ENCODE data around the gene PTTG2. TPM values are rescaled to one million over a fixed set of nuclear protein-coding genes. Genes with fewer than 3 reads are reported as not detected.

The PTTG2 gene
- total RNA-seq, 4 donors from 2014 or later: 0.71 to 5.8 (median 1.5) TPM

DNA sequence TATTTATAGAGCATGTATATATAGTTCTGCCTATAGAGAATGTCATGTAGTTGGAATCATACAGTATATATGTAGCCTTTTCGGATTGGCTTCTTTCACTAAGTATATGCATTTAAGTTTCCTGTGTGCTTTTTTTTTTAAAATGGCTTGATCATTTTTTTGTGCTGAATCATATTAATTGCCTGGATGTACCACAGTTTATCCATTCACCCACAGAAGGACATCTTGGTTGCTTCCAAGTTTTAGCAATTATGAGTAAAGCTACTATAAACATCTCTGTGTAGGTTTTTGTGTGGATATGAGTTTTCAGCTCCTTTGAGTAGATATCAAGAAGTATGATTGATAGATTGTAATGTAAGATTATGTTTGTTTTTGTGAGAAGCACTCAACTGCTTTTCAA is 23.8 kb downstream of the PTTG2 start:
- Histone ChIP-seq H3K4me1 (peaks cover 38 to 77% (median 62%) of the 10 kb centered on the region in 4 donors), H3K27me3 (no peaks in the 10 kb centered on the region), H3K9me3 (no peaks in the 10 kb centered on the region), H3K4me3 (no peak overlapping the region), H3K36me3 (no peaks in the 10 kb centered on the region), H3K27ac (replicated peaks in 1 of 4) (peak overlapping the region in 3 of 4 donors; percentile 55 to 78 (median 61))
- WGBS: 91% methylated on average over 1 of the region's 1 CpG
- DNase-seq (ENCODE audit: extremely low spot score): no peak
- intact Hi-C loops (cut with DNase I): no loop called here
- no peak for TF ChIP-seq POLR2AphosphoS5 (IDR thresholded peaks at IDR 0.05)
- TF ChIP-seq, protein P1, sequence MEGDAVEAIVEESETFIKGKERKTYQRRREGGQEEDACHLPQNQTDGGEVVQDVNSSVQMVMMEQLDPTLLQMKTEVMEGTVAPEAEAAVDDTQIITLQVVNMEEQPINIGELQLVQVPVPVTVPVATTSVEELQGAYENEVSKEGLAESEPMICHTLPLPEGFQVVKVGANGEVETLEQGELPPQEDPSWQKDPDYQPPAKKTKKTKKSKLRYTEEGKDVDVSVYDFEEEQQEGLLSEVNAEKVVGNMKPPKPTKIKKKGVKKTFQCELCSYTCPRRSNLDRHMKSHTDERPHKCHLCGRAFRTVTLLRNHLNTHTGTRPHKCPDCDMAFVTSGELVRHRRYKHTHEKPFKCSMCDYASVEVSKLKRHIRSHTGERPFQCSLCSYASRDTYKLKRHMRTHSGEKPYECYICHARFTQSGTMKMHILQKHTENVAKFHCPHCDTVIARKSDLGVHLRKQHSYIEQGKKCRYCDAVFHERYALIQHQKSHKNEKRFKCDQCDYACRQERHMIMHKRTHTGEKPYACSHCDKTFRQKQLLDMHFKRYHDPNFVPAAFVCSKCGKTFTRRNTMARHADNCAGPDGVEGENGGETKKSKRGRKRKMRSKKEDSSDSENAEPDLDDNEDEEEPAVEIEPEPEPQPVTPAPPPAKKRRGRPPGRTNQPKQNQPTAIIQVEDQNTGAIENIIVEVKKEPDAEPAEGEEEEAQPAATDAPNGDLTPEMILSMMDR (IDR thresholded peaks at IDR 0.05): no peak

DNA sequence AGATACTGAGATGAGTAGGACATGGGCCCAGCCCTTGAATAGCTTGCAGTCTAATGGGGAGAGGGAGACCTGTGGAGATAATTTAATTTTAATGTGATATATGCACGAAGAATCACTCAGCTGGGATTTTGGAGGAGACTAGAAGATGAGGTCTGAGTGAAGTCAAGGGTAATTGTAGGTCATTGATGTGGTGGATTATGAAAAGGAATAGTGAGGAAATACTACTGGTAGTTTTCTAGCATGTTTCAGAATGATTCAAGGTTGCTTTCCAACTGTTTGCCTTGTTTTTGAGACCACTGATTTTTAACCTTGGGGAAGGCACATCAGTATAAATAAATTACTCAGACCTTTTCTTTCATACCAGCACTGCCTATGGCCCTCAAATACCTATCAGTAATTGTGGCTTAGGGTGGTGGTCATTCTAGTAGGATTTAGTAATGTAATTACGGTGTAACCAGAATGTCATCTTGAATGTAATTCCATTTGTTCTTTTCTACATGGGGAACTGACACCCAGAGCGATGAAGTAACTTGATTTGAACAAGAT is 25.6 kb downstream of the PTTG2 start:
- Histone ChIP-seq H3K4me3 (no peak overlapping the region), H3K36me3 (no peaks in the 10 kb centered on the region), H3K9me3 (no peaks in the 10 kb centered on the region), H3K27me3 (no peaks in the 10 kb centered on the region), H3K27ac (replicated peaks in 1 of 4) (peak overlapping the region; percentile 16 to 38 (median 16)), H3K4me1 (peaks cover 48 to 77% (median 62%) of the 10 kb centered on the region in 4 donors)
- TF ChIP-seq, protein P1 (IDR thresholded peaks at IDR 0.05): no peak
- TF ChIP-seq POLR2A (IDR thresholded peaks at IDR 0.05; ENCODE audit: low read depth): no peak
- no peak for TF ChIP-seq POLR2AphosphoS5 (IDR thresholded peaks at IDR 0.05)
- TF ChIP-seq EP300 (IDR thresholded peaks at IDR 0.05): no peak
- intact Hi-C loops (cut with DNase I): no loop called here
- WGBS: 76% methylated on average over 3 of the region's 3 CpGs
- DNase-seq (ENCODE audit: extremely low spot score): no peak

DNA sequence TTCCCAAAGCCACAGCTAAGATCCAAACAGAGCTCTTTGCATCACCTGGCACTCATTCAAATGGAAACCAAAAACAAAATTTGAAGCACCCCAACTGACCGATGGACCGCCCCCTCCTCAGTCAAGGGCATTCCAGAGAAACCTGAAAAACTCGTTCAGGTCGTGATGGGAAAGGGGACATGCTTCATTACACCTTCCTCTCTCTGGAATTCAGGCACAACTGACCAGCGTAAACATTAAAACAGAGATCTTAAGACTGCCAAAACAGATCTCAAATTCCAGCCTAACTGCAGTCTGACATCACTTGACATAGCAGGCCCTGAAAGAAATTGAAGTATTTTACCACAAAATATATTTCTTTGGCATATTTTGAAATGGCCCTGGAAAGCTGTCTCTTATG is 28.5 kb downstream of the PTTG2 start:
- 71% methylated on average over 5 of the region's 5 CpGs for WGBS
- Histone ChIP-seq H3K4me3 (no peak overlapping the region), H3K36me3 (no peaks in the 10 kb centered on the region), H3K4me1 (peaks cover 37 to 65% (median 52%) of the 10 kb centered on the region in 4 donors), H3K27ac (replicated peaks in 1 of 4) (peak overlapping the region; percentile 71 to 79 (median 72)), H3K9me3 (no peaks in the 10 kb centered on the region), H3K27me3 (no peaks in the 10 kb centered on the region)
- no peak for DNase-seq (ENCODE audit: extremely low spot score)
- intact Hi-C loops (cut with DNase I): no loop called here
- TF ChIP-seq EP300 (IDR thresholded peaks at IDR 0.05): no peak
- no peak for TF ChIP-seq POLR2A (IDR thresholded peaks at IDR 0.05; ENCODE audit: low read depth)
- TF ChIP-seq POLR2AphosphoS5 (IDR thresholded peaks at IDR 0.05): no peak
- TF ChIP-seq, protein P1 (IDR thresholded peaks at IDR 0.05): no peak

DNA sequence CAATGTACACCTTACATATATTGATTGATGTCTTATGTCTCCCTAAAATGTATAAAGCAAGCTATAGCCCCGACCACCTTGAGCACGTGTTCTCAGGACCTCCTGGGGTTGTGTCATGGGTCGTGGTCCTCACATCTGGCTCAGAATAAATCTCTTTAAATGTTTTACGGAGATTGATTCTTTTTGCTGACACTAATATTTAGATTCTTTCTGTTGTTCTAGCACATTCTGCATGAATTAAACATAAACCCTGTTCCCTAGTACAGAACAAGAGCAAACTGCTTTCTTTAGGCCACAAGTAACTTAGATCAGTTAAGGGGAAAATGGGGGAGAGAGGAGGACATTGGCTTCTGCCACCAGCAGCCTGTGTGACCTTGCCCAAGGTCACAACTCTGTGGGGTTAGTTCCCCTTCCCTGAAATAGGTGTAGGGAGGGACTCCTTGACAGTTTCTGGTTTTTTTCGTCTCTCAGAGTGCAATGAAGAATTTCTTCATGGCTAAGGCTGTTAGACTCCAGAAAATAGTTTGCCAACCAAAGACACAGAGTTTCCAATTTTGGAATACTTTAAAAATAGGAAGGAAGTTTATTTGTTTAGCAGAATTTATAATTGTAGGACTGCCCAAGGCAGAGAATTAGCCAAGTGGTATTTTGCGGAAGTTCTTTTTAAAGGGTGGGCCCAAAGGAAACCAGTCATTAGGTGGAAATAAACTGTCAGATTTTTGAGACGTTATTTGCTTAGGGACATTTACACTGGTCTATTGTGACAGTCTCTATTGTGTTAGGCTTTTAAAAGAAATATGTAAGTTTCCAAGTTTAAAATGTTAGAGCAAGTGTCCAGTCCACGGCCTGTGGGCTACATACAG is 29.4 kb downstream of the PTTG2 start:
- no peak for DNase-seq (ENCODE audit: extremely low spot score)
- Histone ChIP-seq H3K27ac (replicated peaks in 1 of 4) (peak overlapping the region; percentile 71 to 79 (median 72)), H3K36me3 (no peaks in the 10 kb centered on the region), H3K9me3 (no peaks in the 10 kb centered on the region), H3K4me3 (no peak overlapping the region), H3K4me1 (peaks cover 42 to 72% (median 59%) of the 10 kb centered on the region in 4 donors), H3K27me3 (no peaks in the 10 kb centered on the region)
- intact Hi-C loops (cut with DNase I): no loop called here
- no peak for TF ChIP-seq EP300 (IDR thresholded peaks at IDR 0.05)
- TF ChIP-seq POLR2A (IDR thresholded peaks at IDR 0.05; ENCODE audit: low read depth): no peak
- TF ChIP-seq POLR2AphosphoS5 (IDR thresholded peaks at IDR 0.05): peak in 1 of 2 donors; percentile 6
- TF ChIP-seq, protein P1 (IDR thresholded peaks at IDR 0.05): no peak
- 47% methylated on average over 8 of the region's 8 CpGs for WGBS
